ENCODE measurements around the gene TMEM178A.

The TMEM178A gene

GRCh38 chr2:39762448-39762847 is 96.7 kb downstream of the TMEM178A start:
- DNase-seq = no peak

Data from activated CD4-positive, alpha-beta T cell treated with anti-CD3 and anti-CD28 coated beads, Interleukin-2, amount 50 U/mL, for 48 hours (primary cell).